HG03520 (cell line): ENCODE measurements around the gene ASH1L.
"Not testable (repeated sequence)": the region's sequence is repeated elsewhere in the genome, so short reads cannot be mapped to it uniquely, and the experiment has no call there.

Source experiments
- ATAC-seq: cut with Tn5 transposase; IDR thresholded peaks from one replicate; pipeline ENCODE4 v1.9.1; 2021; ENCODE audit warnings: mild to moderate bottlenecking, moderate library complexity; ENCODE audit not compliant: unreplicated experiment

The ASH1L gene

GRCh38 chr1:155313261-155313660, 249.3 kb downstream of the ASH1L start:
- no peak for ATAC-seq

DNA sequence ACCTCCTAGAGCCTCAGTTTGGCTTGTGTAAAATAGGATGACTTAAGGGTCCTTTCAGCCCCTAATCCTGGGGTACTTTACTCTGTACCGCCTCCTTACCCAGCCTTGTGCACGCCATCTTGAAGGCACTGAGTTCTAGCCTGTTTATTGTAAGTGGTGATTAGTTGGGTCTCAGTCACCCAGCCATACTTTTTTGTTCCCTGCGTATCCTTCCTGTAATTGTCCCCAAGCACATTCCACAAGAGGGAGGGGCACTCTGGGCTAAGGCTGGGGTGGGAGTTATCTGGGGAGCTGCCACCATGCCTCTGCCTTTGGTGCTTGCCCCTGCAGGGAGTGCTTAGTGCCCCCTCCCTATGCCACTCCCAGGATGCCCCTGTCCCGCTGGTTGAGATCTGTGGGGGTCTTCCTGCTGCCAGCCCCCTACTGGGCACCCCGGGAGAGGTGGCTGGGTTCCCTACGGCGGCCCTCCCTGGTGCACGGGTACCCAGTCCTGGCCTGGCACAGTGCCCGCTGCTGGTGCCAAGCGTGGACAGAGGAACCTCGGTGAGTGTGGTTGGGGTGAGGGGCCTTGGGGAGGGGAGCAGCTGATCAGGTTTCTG, 253.1 kb downstream of the ASH1L start:
- ATAC-seq, result no peak

GRCh38 chr1:155308493-155309422, 253.8 kb downstream of the ASH1L start, which contains the start of gene FDPS:
TSS of gene FDPS (plus strand) at chr1:155308866. CDS start at chr1:155309790, 924 bp downstream.
- peak; percentile 91 for ATAC-seq

DNA sequence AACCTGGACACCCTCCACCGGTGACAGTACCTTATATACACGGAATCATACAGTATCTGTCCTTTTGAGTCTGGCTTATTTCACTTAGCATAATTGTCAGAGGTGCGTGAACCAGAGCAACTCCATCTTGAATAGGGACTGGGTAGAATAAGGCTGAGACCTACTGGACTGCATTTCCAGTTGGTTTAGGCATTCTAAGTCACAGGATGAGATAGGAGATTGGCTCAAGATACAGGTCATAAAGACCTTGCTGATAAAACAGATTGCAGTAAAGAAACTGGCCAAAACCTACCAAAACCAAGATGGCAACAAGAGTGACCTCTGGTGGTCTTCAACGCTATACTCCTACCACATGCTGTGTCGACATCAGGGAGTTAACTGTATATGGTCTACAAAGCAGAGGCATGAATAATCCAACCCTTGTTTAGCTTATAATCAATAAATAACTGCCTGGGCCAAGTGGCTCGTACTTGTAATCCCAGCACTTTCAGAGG, 255.3 kb downstream of the ASH1L start:
- ATAC-seq, result no peak

DNA sequence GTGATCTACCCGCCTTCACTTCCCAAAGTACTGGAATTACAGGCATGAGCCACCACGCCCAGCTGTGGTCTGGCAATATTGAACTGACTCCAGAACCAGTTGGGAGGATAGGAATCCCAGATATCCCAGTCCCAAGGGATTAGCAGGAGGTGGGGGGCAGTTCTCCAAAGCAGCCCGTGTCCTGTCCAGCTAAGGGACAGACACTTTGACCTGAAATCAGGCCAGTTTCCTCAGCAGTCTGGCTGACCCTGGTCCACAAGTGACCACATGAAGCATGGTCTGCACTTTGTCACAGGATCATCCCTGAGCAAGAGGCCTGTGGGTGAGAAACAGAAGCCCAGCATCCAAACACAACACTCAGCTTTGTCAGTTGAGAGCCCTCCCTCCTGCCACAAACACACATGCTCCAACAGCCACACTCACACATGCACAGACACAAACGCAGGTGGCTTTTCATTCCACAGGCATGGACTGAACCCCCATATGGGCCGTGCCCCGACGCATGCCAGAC, 256.7 kb downstream of the ASH1L start:
- ATAC-seq, result no peak

DNA sequence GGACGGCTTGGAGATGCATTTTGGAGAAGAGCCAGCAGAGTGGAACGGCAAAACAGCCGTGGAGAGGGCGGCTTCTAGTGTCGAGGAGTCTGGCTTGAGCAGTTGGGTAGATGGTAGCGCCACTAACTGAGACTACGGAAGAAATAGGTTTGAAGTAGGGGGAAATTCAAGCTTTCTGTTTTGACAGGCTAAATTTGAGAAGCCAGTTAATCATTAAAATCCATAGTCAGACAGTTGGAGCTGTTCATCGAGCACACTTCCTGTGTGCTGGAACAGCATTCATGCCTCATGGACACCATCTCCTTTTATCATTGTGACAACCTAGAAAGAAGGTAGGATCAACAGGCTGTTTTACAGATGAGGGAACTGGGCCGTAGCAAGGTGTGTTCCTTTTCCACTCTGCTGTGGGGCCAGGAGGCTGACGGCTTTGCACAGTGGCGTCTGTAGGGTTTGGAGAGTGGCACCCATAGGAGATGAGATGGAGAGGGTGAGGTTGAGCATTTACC, 258.0 kb downstream of the ASH1L start:
- ATAC-seq, result no peak

DNA sequence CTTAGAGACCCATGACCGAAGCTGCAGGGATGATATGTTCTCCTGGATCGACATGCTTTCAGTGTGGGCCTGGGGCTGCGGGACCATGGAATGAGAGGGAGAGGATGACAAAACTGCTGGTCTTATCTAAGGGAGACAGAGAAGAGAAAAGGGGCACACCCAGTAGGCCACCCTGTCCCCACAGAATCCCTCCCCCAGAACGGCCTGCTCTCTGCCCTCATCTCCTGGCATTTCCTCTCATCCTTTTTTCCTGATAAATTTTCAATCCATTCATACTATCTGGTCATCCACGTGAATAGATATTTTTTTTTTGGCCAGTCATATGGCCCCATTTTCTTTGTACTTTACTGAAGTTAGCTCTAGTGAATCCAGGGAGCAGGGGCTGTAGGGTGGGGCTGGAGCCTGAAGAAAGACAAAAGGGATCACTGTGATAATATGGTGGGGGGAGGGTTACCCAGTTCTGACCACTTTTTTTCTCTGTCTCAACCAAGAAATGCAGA, 261.2 kb downstream of the ASH1L start, which contains the start of gene PKLR:
Gene PKLR (minus strand): TSS at position 97 of the 500 bp plus-strand sequence. CDS start 43 bp downstream, at position 54.
- ATAC-seq, result no peak

DNA sequence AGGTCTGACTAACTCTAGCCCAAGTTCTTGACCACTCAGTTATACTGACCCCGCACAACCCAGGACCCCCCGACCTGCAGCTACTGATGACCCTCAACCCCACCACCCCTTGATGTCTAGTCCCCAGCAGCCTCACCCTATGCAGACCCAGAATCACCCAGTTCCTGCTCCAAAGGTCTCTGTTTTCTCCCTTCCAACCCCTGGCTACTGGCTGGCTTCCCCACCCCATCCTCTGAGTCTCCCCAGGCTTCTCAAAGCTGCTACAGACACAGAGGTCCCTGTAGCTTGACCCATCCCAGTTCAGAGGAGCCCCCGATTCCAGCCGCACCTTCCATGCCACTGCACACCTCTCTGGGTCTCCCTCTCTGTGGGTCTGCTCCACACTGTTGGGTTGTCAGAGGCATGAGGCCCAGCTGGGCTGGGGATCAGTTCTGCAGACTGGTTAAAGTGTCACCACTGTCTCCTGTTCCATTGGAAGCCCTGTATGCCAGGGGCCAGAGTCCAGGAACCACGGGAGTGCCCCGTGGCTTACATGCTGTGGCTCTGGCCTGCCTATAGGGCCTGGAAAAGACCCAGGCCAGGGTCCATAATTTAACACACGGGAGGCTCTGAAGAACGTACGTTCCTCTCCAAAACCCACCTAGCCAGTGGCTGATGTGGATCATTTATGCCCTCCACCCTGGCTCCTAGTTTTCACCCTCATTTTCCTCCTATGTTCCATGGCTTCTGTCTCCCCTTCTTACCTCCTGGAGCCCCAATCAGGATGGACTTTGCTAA, 261.9 kb downstream of the ASH1L start:
- no peak for ATAC-seq

DNA sequence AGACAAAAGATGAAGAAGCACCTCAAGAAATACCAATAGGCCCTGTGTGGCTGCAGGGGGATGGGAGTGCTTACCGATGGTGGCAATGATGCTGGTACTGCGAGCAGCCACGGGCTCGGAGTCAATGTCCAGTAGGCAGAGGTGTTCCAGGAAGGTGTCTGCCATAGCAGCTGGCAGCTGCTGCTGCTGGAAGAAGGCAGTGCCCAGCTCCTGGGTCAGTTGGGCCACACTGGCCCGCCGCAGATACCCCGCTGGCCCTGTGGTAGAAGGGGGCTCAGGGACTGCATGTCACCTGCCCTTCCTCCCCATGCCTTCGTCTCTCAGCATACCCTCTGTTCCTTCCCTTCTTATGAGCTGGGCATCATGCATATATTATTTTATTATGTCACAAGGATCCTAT, 262.6 kb downstream of the ASH1L start:
- ATAC-seq, result no peak

- ATAC-seq, result no peak
Observed at GRCh38 chr1:155297384-155297783, 265.2 kb downstream of the ASH1L start.

DNA sequence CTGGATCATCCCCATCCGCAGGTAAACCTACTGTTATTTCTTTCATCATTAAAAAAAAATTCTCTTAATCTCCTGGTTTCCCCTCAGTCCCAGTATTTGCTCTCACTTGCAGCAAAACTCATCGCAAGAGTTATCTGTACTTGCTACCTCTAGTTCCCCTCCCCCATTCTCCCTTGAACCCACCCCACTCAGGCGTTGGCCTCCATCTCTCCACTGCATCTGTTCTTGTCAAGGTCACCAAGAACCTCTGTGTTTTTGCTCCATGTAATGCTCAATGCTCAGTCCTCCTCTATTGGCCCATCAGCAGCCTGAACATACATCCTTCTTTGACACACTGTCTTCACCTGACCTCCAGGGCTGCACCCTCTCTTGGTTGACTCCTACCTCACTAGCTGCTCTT, 265.9 kb downstream of the ASH1L start:
- ATAC-seq, result no peak

- no peak for ATAC-seq
Observed at GRCh38 chr1:155295942-155296267, 266.7 kb downstream of the ASH1L start.

GRCh38 chr1:155295183-155295941, 267.2 kb downstream of the ASH1L start:
- no peak for ATAC-seq

- ATAC-seq, result no peak
Observed at GRCh38 chr1:155294520-155295182, 268.0 kb downstream of the ASH1L start.

DNA sequence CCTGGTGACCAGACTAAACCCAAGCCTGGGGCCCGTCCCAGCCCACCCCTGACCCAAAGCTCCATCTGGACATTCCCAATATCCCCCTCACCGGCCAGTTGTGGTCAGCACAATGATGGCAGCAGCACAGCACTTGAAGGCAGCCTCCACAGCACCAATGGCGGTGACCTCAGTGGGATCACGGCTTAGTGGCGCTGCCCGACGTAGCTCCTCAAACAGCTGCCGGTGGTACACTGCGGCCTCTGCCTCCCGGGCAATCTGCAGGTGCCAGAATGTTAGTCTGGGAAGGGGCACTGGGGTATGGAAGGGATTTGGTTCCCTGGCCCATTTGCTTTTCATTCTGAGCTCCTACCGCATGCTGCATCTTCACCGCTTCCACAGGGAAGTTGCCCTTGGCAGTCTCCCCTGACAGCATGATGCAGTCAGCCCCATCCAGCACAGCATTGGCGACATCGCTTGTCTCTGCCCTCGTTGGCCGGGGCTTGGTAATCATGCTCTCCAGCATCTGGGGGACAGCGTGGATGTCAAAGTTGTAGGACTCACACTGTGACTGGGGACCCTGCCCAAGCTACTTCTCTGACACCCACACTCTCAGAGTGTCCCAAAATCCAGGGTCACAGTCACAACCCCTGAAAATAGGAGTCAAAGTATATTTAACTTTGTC, 269.4 kb downstream of the ASH1L start:
- no peak for ATAC-seq

DNA sequence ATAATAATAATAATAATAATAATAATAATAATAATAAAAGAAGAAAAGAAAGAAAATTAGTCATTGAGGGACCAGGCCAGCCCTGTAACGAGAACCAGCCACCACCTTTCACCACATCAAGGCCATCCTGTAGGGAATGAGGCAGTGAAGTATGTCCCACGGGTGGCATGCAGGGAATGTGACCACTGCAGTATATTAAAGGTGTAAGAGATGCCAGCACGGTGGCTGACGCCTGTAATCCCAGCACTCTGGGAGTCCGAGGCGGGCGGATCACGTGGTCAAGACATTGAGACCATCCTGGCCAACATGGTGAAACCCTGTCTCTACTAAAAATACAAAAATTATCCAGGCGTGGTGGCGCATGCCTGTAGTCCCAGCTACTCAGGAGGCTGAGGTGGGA, 271.6 kb downstream of the ASH1L start:
- ATAC-seq, result not testable (repeated sequence)

DNA sequence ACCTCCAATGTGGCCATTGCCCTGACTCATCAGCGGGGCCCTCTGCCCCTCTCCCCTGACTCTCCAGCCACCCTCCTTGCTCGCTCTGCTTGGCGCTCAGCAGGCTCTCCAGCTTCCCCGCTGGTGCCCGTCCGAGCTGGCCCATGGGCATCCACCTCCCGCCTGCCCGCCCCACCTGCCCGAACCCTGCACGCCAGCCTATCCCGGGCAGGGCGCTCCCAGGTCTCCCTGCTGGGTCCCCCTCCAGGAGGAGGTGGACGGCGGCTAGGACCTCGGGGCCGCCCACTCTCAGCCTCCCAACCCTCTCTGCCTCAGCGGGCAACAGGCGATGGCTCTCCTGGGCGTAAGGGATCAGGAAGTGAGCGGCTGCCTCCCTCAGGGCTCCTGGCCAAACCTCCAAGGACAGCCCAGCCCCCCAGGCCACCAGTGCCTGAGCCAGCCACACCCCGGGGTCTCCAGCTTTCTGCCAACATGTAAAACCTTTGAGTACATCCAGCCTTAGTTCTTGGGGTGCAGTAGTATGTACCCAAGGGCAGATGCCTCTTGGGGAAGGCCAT, 274.5 kb downstream of the ASH1L start:
- no peak for ATAC-seq

DNA sequence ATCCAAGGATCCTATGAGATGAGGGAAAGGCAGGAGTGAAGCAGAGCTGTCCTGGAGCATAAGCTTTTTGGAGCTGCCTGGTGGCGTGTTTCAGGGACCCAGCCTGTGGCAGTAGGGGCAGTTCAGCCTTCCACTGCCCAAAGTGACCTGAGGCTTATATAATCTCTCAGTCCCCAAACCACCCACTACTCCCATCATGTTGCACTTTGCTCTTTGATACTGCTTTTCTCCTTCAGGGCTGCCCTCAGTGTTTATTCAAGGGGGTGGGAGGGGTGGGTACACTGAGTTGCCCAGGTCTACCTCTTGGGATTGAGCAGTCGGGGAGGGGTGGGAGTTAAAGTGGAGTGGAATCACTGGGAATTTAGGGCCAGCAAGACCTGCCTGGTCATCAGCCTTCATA, 276.1 kb downstream of the ASH1L start:
- ATAC-seq, result no peak

DNA sequence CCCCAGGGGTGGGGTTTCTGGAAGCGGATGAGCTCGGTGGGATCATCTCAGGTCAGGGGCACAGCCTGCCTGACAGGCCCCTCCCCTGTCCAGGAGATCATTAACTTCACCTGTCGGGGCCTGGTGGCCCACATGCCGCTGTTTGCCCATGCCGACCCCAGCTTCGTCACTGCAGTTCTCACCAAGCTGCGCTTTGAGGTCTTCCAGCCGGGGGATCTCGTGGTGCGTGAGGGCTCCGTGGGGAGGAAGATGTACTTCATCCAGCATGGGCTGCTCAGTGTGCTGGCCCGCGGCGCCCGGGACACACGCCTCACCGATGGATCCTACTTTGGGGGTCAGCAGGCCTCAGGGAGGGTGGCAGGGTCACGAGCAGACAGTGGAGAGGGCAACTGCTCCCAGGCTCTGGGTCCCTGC, 277.0 kb downstream of the ASH1L start:
- ATAC-seq, result no peak
